GM23248 (cell line): ENCODE measurements around the gene DNAH14.
"Not testable (repeated sequence)": the region's sequence is repeated elsewhere in the genome, so short reads cannot be mapped to it uniquely, and the experiment has no call there.

Source experiments
- EZH2 ChIP-seq: fragments of 200-600 bp; sonication (generic); IDR thresholded peaks from 2 replicates; pipeline ENCODE4 v1.6.1; 2018; ENCODE audit warnings: antibody characterized with exemption, mild to moderate bottlenecking; ENCODE audit not compliant: insufficient read depth, poor library complexity, severe bottlenecking
- EZH2phosphoT487 ChIP-seq: fragments of 200-600 bp; sonication (generic); IDR thresholded peaks from 2 replicates; pipeline ENCODE4 v1.6.1; 2018; ENCODE audit warnings: antibody characterized with exemption, moderate library complexity, mild to moderate bottlenecking, low read depth; ENCODE audit not compliant: insufficient read depth

- not testable (repeated sequence) for TF ChIP-seq EZH2, EZH2phosphoT487
These were observed 282.4 kb downstream of the DNAH14 start for GRCh38 chr1:225211694-225212442.
